ENCODE results near the gene GEMIN4. TPM values are rescaled to one million over a fixed set of nuclear protein-coding genes. Genes with fewer than 3 reads are reported as not detected.

Gene GEMIN4
- total RNA-seq, 1 donor, result 8.7 TPM

DNA sequence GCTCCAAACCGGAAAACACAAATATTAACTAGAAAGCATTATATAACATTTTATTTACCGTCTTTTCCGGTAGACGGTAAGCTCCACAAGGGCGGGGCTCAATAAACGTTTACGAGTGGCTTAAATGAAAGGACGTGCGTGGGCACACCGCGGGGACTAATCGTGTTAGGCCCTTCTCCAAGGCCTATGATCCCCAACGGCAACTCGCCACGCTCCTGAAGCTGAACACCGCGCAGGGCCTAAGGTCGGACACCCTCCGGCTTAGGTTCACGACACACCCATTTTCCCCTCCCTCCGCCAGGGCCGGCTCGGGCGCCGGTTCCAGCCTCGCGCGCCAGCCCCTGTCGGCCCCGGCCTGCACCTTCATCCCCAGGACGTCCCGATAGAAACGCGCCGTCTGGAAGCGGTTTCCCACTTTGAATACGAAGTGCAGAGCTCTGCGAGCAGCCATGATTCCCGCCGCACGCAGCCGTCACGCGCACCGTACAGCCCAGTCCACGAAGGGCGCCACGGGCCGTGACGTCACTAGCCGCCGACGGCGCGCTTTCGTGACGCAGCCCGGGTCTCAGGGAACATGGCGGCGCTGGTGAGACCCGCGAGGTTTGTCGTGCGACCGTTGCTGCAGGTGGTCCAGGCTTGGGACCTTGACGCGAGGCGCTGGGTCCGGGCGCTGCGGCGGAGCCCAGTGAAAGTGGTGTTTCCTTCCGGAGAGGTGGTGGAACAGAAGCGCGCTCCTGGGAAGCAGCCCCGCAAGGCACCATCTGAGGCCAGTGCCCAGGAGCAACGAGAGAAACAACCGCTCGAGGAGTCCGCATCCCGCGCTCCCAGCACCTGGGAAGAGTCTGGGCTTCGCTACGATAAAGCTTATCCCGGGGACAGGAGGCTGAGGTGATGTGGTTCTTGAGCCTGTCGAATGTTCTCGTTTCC, 30.0 kb upstream of the GEMIN4 start, which contains the start of the genes GLOD4 and MRM3:
Gene GLOD4, minus strand, starts transcription at position 476 of the 927 bp plus-strand sequence. Its CDS starts 25 bp downstream, at position 451.
Gene MRM3, plus strand, starts transcription at position 549 of the 927 bp plus-strand sequence. Its CDS starts 26 bp downstream, at position 575.
- H3K27me3 ChIP-seq (ENCODE audit: insufficient read depth, low read length), result no peaks in the 10 kb centered on the region
- H3K4me3 ChIP-seq (ENCODE audit: insufficient read depth, low read length), result peak within 1 kb of the TSS; percentile 91
- H2AFZ ChIP-seq (ENCODE audit: low read length), result peak within 1 kb of the TSS; percentile 86
- peaks cover 22% of the 10 kb centered on the region for H3K4me1 ChIP-seq (ENCODE audit: insufficient read depth, low read length)
- peak within 1 kb of the TSS; percentile 86 for H3K4me2 ChIP-seq (ENCODE audit: insufficient read depth, low read length)
- TF ChIP-seq, protein P1, sequence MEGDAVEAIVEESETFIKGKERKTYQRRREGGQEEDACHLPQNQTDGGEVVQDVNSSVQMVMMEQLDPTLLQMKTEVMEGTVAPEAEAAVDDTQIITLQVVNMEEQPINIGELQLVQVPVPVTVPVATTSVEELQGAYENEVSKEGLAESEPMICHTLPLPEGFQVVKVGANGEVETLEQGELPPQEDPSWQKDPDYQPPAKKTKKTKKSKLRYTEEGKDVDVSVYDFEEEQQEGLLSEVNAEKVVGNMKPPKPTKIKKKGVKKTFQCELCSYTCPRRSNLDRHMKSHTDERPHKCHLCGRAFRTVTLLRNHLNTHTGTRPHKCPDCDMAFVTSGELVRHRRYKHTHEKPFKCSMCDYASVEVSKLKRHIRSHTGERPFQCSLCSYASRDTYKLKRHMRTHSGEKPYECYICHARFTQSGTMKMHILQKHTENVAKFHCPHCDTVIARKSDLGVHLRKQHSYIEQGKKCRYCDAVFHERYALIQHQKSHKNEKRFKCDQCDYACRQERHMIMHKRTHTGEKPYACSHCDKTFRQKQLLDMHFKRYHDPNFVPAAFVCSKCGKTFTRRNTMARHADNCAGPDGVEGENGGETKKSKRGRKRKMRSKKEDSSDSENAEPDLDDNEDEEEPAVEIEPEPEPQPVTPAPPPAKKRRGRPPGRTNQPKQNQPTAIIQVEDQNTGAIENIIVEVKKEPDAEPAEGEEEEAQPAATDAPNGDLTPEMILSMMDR (IDR thresholded peaks at IDR 0.05; ENCODE audit: extremely low read depth, low read depth, low read length), result no peak
- H4K20me1 ChIP-seq (ENCODE audit: insufficient read depth, low read length), result peaks cover 9% of the 10 kb centered on the region
- peak within 1 kb of the TSS; percentile 82 for H3K27ac ChIP-seq (ENCODE audit: low read depth, low read length)
- peaks cover 74% of the 10 kb centered on the region for H3K79me2 ChIP-seq (ENCODE audit: insufficient read depth, low read length)
- H3K9me3 ChIP-seq (ENCODE audit: low read depth, low read length), result no peaks in the 10 kb centered on the region
- H3K36me3 ChIP-seq (ENCODE audit: insufficient read depth, low read length), result peaks cover 22% of the 10 kb centered on the region
- peak; percentile 99 for DNase-seq (ENCODE audit: insufficient read length, low spot score, missing footprints)

DNA sequence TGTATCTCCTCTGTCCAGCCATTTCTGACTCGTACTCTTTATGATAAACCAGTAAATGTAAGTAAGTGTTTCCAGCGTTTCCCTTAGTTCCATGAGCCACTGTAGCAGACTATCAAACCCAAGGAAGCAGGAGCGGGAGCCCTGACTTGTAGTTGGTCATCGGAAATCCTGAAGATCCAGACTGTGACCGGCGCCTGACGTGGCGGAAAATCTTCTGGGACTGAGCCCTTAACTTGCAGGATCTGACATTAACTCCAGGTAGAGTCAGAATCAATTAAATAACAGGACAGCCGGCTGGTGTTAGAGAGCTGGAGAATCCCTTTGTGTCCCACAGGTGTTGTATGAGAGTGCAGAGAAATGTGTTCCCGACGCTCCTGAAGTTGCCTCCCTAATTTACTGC, 26.0 kb upstream of the GEMIN4 start:
- peaks cover 12% of the 10 kb centered on the region for H3K4me1 ChIP-seq (ENCODE audit: insufficient read depth, low read length)
- H3K36me3 ChIP-seq (ENCODE audit: insufficient read depth, low read length), result peaks cover 50% of the 10 kb centered on the region
- peaks cover 53% of the 10 kb centered on the region for H3K79me2 ChIP-seq (ENCODE audit: insufficient read depth, low read length)
- H3K4me2 ChIP-seq (ENCODE audit: insufficient read depth, low read length), result no peak overlapping the region
- no peaks in the 10 kb centered on the region for H3K27me3 ChIP-seq (ENCODE audit: insufficient read depth, low read length)
- no peaks in the 10 kb centered on the region for H4K20me1 ChIP-seq (ENCODE audit: insufficient read depth, low read length)
- H3K27ac ChIP-seq (ENCODE audit: low read depth, low read length), result no peak overlapping the region
- H2AFZ ChIP-seq (ENCODE audit: low read length), result no peak overlapping the region
- no peak for DNase-seq (ENCODE audit: insufficient read length, low spot score, missing footprints)
- H3K9me3 ChIP-seq (ENCODE audit: low read depth, low read length), result no peaks in the 10 kb centered on the region
- TF ChIP-seq, protein P1 (IDR thresholded peaks at IDR 0.05; ENCODE audit: extremely low read depth, low read depth, low read length), result no peak
- H3K4me3 ChIP-seq (ENCODE audit: insufficient read depth, low read length), result no peak overlapping the region

DNA sequence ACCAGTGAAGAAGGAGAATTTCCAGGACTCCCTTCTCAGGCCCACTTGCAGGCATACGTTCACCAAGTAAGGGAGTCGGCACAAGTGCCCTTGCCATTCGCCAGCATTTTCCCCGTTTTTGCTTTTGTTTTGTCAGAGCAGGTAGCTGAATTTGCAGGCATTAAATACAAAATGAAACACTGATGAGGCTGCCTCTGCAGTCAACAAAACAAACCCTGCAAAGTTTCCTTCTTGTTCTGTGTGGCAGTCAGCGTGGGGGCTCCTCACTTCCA, 22.2 kb upstream of the GEMIN4 start:
- no peaks in the 10 kb centered on the region for H3K27me3 ChIP-seq (ENCODE audit: insufficient read depth, low read length)
- H3K4me3 ChIP-seq (ENCODE audit: insufficient read depth, low read length), result no peak overlapping the region
- TF ChIP-seq, protein P1 (IDR thresholded peaks at IDR 0.05; ENCODE audit: extremely low read depth, low read depth, low read length), result no peak
- peaks cover 72% of the 10 kb centered on the region for H3K36me3 ChIP-seq (ENCODE audit: insufficient read depth, low read length)
- no peak overlapping the region for H3K27ac ChIP-seq (ENCODE audit: low read depth, low read length)
- no peaks in the 10 kb centered on the region for H3K9me3 ChIP-seq (ENCODE audit: low read depth, low read length)
- H3K4me1 ChIP-seq (ENCODE audit: insufficient read depth, low read length), result no peaks in the 10 kb centered on the region
- no peaks in the 10 kb centered on the region for H4K20me1 ChIP-seq (ENCODE audit: insufficient read depth, low read length)
- H3K79me2 ChIP-seq (ENCODE audit: insufficient read depth, low read length), result peaks cover 17% of the 10 kb centered on the region
- no peak overlapping the region for H2AFZ ChIP-seq (ENCODE audit: low read length)
- peak; percentile 72 for DNase-seq (ENCODE audit: insufficient read length, low spot score, missing footprints)
- no peak overlapping the region for H3K4me2 ChIP-seq (ENCODE audit: insufficient read depth, low read length)

Data from osteoblast (primary cell).